ENCODE results near the gene CRIP1. TPM values are rescaled to one million over a fixed set of nuclear protein-coding genes. Genes with fewer than 3 reads are reported as not detected.

The CRIP1 gene
- polyA plus RNA-seq, 3 donors, result 688 to 2,084 (median 1,032) TPM

DNA sequence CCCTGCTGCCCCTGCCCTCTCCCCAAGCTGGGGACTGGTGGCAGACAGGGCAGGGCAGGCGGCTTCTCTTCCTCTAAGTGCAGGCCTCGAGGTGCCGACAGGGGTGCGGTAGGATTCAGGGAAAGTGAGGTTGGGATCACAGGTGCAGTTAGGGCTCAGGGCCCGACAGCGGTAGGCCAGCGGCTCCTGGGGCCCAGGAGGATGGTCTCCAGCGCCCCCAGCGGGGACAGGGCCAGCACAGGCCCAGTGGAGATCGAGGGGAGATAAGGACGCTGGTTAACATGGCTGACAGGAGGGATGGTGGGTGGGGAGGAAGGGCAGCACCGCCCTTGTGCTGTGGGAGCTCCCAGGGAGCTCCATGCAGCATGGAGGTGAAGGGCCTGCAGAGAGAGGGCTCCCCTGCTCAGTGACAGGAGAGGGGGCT is 935 bp upstream of the CRIP1 start:
- Histone ChIP-seq H3K27ac (ENCODE audit: low read depth in 1 of 2, low read length in 2 of 2) (peak overlapping the region in 1 of 2 donors; percentile 94), H3K4me1 (ENCODE audit: control insufficient read depth in 1 of 2, insufficient read depth in 2 of 2, low read length in 2 of 2) (peaks cover 75 to 85% of the 10 kb centered on the region in 2 donors), H3K79me2 (ENCODE audit: insufficient read depth, low read length) (no peaks in the 10 kb centered on the region), H3K4me3 (replicated peaks in 1 of 3; ENCODE audit: low read depth in 2 of 3, low read length in 3 of 3) (peak overlapping the region in 1 of 3 experiments; percentile 89), H3K27me3 (ENCODE audit: control insufficient read depth in 2 of 2, insufficient read depth in 2 of 2, low read length in 2 of 2) (peaks cover 2 to 39% of the 10 kb centered on the region in 2 donors), H4K20me1 (ENCODE audit: insufficient read depth, low read length) (peaks cover 13% of the 10 kb centered on the region), H2AFZ (ENCODE audit: insufficient read depth, low read depth, low read length, poor library complexity, severe bottlenecking) (peak overlapping the region; percentile 27), H3K4me2 (replicated peaks; ENCODE audit: extremely low read depth, low read length, poor library complexity, severe bottlenecking) (peak overlapping the region; percentile 82), H3K9ac (ENCODE audit: insufficient read depth, low read length, poor library complexity, severe bottlenecking) (peak overlapping the region; percentile 95), H3K36me3 (replicated peaks in 1 of 2; ENCODE audit: control insufficient read depth in 1 of 2, insufficient read depth in 2 of 2, low read length in 2 of 2) (peaks cover 0 to 3% of the 10 kb centered on the region in 2 donors), H3K9me3 (replicated peaks in 1 of 2; ENCODE audit: control insufficient read depth in 1 of 2, insufficient read depth in 1 of 2, low read length in 2 of 2) (no peaks in the 10 kb centered on the region)
- peaks cover 61% of the 10 kb centered on the region for H3K4me1 Mint-ChIP-seq
- H3K36me3 Mint-ChIP-seq, result peaks cover 5 to 12% of the 10 kb centered on the region in 2 donors
- peak overlapping the region; percentile 43 to 86 for H3K4me3 Mint-ChIP-seq
- TF ChIP-seq, protein P1, sequence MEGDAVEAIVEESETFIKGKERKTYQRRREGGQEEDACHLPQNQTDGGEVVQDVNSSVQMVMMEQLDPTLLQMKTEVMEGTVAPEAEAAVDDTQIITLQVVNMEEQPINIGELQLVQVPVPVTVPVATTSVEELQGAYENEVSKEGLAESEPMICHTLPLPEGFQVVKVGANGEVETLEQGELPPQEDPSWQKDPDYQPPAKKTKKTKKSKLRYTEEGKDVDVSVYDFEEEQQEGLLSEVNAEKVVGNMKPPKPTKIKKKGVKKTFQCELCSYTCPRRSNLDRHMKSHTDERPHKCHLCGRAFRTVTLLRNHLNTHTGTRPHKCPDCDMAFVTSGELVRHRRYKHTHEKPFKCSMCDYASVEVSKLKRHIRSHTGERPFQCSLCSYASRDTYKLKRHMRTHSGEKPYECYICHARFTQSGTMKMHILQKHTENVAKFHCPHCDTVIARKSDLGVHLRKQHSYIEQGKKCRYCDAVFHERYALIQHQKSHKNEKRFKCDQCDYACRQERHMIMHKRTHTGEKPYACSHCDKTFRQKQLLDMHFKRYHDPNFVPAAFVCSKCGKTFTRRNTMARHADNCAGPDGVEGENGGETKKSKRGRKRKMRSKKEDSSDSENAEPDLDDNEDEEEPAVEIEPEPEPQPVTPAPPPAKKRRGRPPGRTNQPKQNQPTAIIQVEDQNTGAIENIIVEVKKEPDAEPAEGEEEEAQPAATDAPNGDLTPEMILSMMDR (IDR thresholded peaks at IDR 0.05), result peak; percentile 20
- intact Hi-C loops (cut with micrococcal nuclease), result loop anchor here in 1 of 2 donors (10.0 kb wide), 1 partner anchor 421 kb away; the partner anchor contains the start of gene GPR132
- peaks cover 0 to 6% (median 2%) of the 10 kb centered on the region in 7 donors for H3K9me3 Mint-ChIP-seq
- H3K27ac Mint-ChIP-seq, result peak overlapping the region in 5 of 7 donors; percentile 57 to 94 (median 77)
- H3K27me3 Mint-ChIP-seq (ENCODE audit: low read depth in 3 of 3), result peaks cover 31 to 57% (median 31%) of the 10 kb centered on the region in 3 donors
- DNase-seq, result peak; percentile 35 to 48 (median 44)
- 26% methylated on average over 11 of the region's 12 CpGs for WGBS (ENCODE audit: insufficient coverage)

DNA sequence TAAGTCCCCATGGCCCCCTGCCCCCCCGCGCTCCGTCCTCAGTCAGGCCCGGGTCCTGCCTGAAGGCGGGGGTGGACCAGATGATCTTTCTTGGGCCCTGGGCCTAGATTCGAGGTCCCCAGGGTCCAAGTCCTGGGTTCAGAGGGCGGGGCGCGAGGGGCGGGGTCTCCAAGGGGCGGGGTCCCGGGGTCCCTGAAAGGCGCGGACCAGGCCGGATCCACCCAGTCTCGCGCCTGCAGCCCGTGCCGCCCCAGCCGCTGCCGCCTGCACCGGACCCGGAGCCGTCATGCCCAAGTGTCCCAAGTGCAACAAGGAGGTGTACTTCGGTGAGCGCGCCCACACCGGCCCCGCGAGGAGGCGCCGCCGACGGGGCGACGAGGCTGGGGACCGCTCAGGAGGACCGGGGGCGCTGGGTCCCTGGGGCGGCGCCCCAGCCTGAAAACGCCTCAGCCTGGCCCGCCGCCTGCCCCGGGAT is 325 bp downstream of the CRIP1 start:
- peaks cover 4% of the 10 kb centered on the region for H3K79me2 ChIP-seq (ENCODE audit: insufficient read depth, low read length)
- 2% methylated on average over 45 of the region's 45 CpGs for WGBS (ENCODE audit: insufficient coverage)
- H4K20me1 ChIP-seq (ENCODE audit: insufficient read depth, low read length), result peaks cover 17% of the 10 kb centered on the region
- H3K27me3 Mint-ChIP-seq (ENCODE audit: low read depth in 3 of 3), result peaks cover 30 to 49% (median 36%) of the 10 kb centered on the region in 3 donors
- peaks cover 2 to 39% of the 10 kb centered on the region in 2 donors for H3K27me3 ChIP-seq (ENCODE audit: control insufficient read depth in 2 of 2, insufficient read depth in 2 of 2, low read length in 2 of 2)
- DNase-seq, result peak in 2 of 3 donors; percentile 49 to 60
- H3K4me3 Mint-ChIP-seq, result peak overlapping the region; percentile 80 to 87
- peak overlapping the region; percentile 50 for H2AFZ ChIP-seq (ENCODE audit: insufficient read depth, low read depth, low read length, poor library complexity, severe bottlenecking)
- H3K4me1 Mint-ChIP-seq, result peaks cover 54% of the 10 kb centered on the region
- H3K9ac ChIP-seq (ENCODE audit: insufficient read depth, low read length, poor library complexity, severe bottlenecking), result peak overlapping the region; percentile 95
- H3K4me2 ChIP-seq (replicated peaks; ENCODE audit: extremely low read depth, low read length, poor library complexity, severe bottlenecking), result peak overlapping the region; percentile 82
- H3K4me1 ChIP-seq (ENCODE audit: control insufficient read depth in 1 of 2, insufficient read depth in 2 of 2, low read length in 2 of 2), result peaks cover 70 to 83% of the 10 kb centered on the region in 2 donors
- H3K27ac Mint-ChIP-seq, result peak overlapping the region in 6 of 7 donors; percentile 67 to 94 (median 92)
- peaks cover 0 to 6% (median 3%) of the 10 kb centered on the region in 7 donors for H3K9me3 Mint-ChIP-seq
- H3K27ac ChIP-seq (ENCODE audit: low read depth in 1 of 2, low read length in 2 of 2), result peak overlapping the region; percentile 79 to 94
- TF ChIP-seq, protein P1 (IDR thresholded peaks at IDR 0.05), result no peak
- H3K4me3 ChIP-seq (replicated peaks in 1 of 3; ENCODE audit: low read depth in 2 of 3, low read length in 3 of 3), result peak overlapping the region; percentile 58 to 89 (median 72)
- H3K36me3 ChIP-seq (replicated peaks in 1 of 2; ENCODE audit: control insufficient read depth in 1 of 2, insufficient read depth in 2 of 2, low read length in 2 of 2), result peaks cover 0 to 3% of the 10 kb centered on the region in 2 donors
- peaks cover 5 to 12% of the 10 kb centered on the region in 2 donors for H3K36me3 Mint-ChIP-seq
- intact Hi-C loops (cut with micrococcal nuclease), result loop anchor here in 1 of 2 donors (10.0 kb wide), 1 partner anchor 422 kb away; the partner anchor contains the start of gene GPR132
- H3K9me3 ChIP-seq (replicated peaks in 1 of 2; ENCODE audit: control insufficient read depth in 1 of 2, insufficient read depth in 1 of 2, low read length in 2 of 2), result no peaks in the 10 kb centered on the region

All from CD14-positive monocyte (primary cell).